ENCODE measurements around the gene GARNL3.

- no peak for TF ChIP-seq NFRKB (IDR thresholded peaks at IDR 0.05)
- no peak for TF ChIP-seq YEATS4 (CRISPR knock-in tag; IDR thresholded peaks at IDR 0.05; ENCODE audit: borderline replicate concordance)
- no peak for TF ChIP-seq FOXA1 (IDR thresholded peaks at IDR 0.05)
- TF ChIP-seq FOXA1 (CRISPR knock-in tag; IDR thresholded peaks at IDR 0.05), result no peak
- no peak for TF ChIP-seq USF2 (IDR thresholded peaks at IDR 0.05; ENCODE audit: low read depth, low read length)
- TF ChIP-seq USF2 (CRISPR knock-in tag; IDR thresholded peaks at IDR 0.05; ENCODE audit: borderline replicate concordance), result no peak
- TF ChIP-seq ESRRA (CRISPR knock-in tag; IDR thresholded peaks at IDR 0.05; ENCODE audit: low read depth), result no peak
- no peak for TF ChIP-seq NFYC (CRISPR knock-in tag; IDR thresholded peaks at IDR 0.05)
- no peak for TF ChIP-seq REST (IDR thresholded peaks at IDR 0.05; ENCODE audit: borderline replicate concordance in 1 of 2, low read depth in 1 of 2, low read length in 2 of 2)
- no peak for TF ChIP-seq POLR2A (IDR thresholded peaks at IDR 0.05; ENCODE audit: insufficient read depth in 1 of 2, low read depth in 2 of 2, low read length in 2 of 2)
- TF ChIP-seq SUZ12 (IDR thresholded peaks at IDR 0.05; ENCODE audit: low read depth, low read length), result no peak
- TF ChIP-seq MLLT10 (CRISPR knock-in tag; IDR thresholded peaks at IDR 0.05), result no peak
- no peak for TF ChIP-seq THAP8 (CRISPR knock-in tag; IDR thresholded peaks at IDR 0.05; ENCODE audit: borderline replicate concordance)
Observed at GRCh38 chr9:127241354-127241753, 23.2 kb upstream of the GARNL3 start.
